Gastroesophageal sphincter (tissue), 4 donors: ENCODE measurements around the gene ERG28. TPM values are rescaled to one million over a fixed set of nuclear protein-coding genes. Genes with fewer than 3 reads are reported as not detected.

Source experiments
- ATAC-seq: fragments of 150-250 bp; one replicate; pipeline ENCODE4 v1.9.1; 2016; ENCODE audit warnings: mild to moderate bottlenecking, moderate library complexity
- H3K27ac ChIP-seq, 4 donors: fragments of 200-600 bp; sonication (generic) in 3 of 4; 1 replicate in 3 of 4; 2 replicates in 1 of 4; pipeline ENCODE4 v1.5.1; 2016 to 2019
- H3K27me3 ChIP-seq: fragments of 200-600 bp; sonication (generic); one replicate; pipeline ENCODE4 v1.5.1; 2019
- H3K36me3 ChIP-seq, 2 donors: fragments of 200-600 bp; sonication (generic); one replicate each; pipeline ENCODE4 v1.5.1; 2019; ENCODE audit warnings: control low read depth in 1 of 2
- H3K4me1 ChIP-seq, 3 donors: fragments of 200-600 bp; sonication (generic); 1 replicate in 2 of 3; 2 replicates in 1 of 3; pipeline ENCODE4 v1.5.1; 2016 to 2019; ENCODE audit warnings: control low read depth in 2 of 3
- H3K4me3 ChIP-seq, 2 donors: fragments of 200-600 bp; sonication (generic); one replicate each; pipeline ENCODE4 v1.5.1; 2019; ENCODE audit warnings: mild to moderate bottlenecking in 1 of 2, moderate library complexity in 1 of 2
- H3K9me3 ChIP-seq, 3 donors: fragments of 200-600 bp; sonication (generic); one replicate each; pipeline ENCODE4 v1.5.1; 2017 to 2019; ENCODE audit warnings: control low read depth in 2 of 3
- CTCF ChIP-seq, 4 experiments: fragments of 200-600 bp in 2 of 4; fragments of 450-650 bp in 2 of 4; sonication (generic) in 1 of 4; IDR thresholded peaks; one replicate each; pipeline ENCODE4 v1.5.1; 2017 to 2019; ENCODE audit warnings: antibody characterized with exemption in 4 of 4, mild to moderate bottlenecking in 2 of 4, moderate library complexity in 2 of 4
- EP300 ChIP-seq: sonication (generic); formaldehyde crosslinking; IDR thresholded peaks from one replicate; pipeline ENCODE4 v1.6.1; 2017; ENCODE audit warnings: antibody characterized with exemption, mild to moderate bottlenecking
- POLR2A ChIP-seq, 2 donors: fragments of 450-650 bp; IDR thresholded peaks; one replicate each; pipeline ENCODE4 v1.6.1; 2017; ENCODE audit warnings: antibody characterized with exemption in 2 of 2, mild to moderate bottlenecking in 2 of 2, moderate library complexity in 1 of 2
- POLR2AphosphoS5 ChIP-seq: sonication (generic); formaldehyde crosslinking; IDR thresholded peaks from one replicate; pipeline ENCODE4 v1.6.1; 2017; ENCODE audit warnings: antibody characterized with exemption
- WGBS, 2 donors: methylation state at CpG; one replicate each; pipeline ENCODE4 v1.1.5; 2018; ENCODE audit warnings: low coverage in 1 of 2; 5-methylcytosine and 5-hydroxymethylcytosine counted together
- total RNA-seq, 4 donors: library from RNA; depleted of rRNA; stranded (reverse); fragments of >200 nt; gene quantifications; one replicate each; pipeline ENCODE4 v1.1.0, GENCODE V29; 2016

The ERG28 gene
- total RNA-seq, 4 donors from 2014 or later: 6.2 to 13.4 (median 7.0) TPM

DNA sequence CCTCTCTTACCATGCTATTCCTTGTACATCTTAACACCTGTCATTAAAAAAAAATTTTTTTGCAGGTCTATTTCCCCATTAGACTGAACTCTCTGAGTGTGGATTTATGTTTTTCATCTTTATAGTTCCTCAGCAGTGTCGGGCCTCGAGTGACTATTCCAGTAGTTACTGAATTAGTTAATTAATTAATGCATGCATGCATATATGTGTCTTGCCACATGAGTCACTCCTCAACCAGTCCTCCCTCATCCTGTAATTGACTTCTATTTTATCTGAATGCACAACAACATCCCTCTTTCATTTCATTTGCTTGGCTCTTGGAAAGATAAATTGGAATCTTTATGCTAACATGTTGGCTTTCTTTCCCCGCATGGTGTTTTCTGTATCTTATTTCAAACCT lies 35.6 kb downstream of the ERG28 start:
- Histone ChIP-seq H3K4me3 (no peak overlapping the region), H3K27ac (no peak overlapping the region), H3K9me3 (no peaks in the 10 kb centered on the region), H3K36me3 (no peaks in the 10 kb centered on the region), H3K4me1 (no peaks in the 10 kb centered on the region), H3K27me3 (no peaks in the 10 kb centered on the region)
- 56 to 72% methylated on average over 2 to 3 of the region's 3 CpGs for WGBS, 2 donors
- no peak for ATAC-seq
- TF ChIP-seq POLR2A (IDR thresholded peaks at IDR 0.05): no peak
- no peak for TF ChIP-seq EP300
- no peak for TF ChIP-seq CTCF (IDR thresholded peaks at IDR 0.05)

GRCh38 chr14:75619548-75619947 lies 41.1 kb downstream of the ERG28 start:
- ATAC-seq: no peak
- Histone ChIP-seq H3K27ac (no peak overlapping the region), H3K4me1 (no peaks in the 10 kb centered on the region), H3K27me3 (no peaks in the 10 kb centered on the region), H3K9me3 (no peaks in the 10 kb centered on the region), H3K36me3 (no peaks in the 10 kb centered on the region), H3K4me3 (no peak overlapping the region)
- 100% methylated on average over 1 of the region's 1 CpG; no CpG with 5 or more reads in 1 of the 2 donors for WGBS, 2 donors
- TF ChIP-seq POLR2A (IDR thresholded peaks at IDR 0.05) (no peak), POLR2AphosphoS5 (no peak), CTCF (IDR thresholded peaks at IDR 0.05) (no peak), EP300 (no peak)

- Histone ChIP-seq H3K27ac (no peak overlapping the region), H3K27me3 (no peaks in the 10 kb centered on the region), H3K4me1 (peaks cover 0 to 10% (median 6%) of the 10 kb centered on the region in 3 donors), H3K4me3 (no peak overlapping the region), H3K36me3 (no peaks in the 10 kb centered on the region), H3K9me3 (no peaks in the 10 kb centered on the region)
- TF ChIP-seq POLR2AphosphoS5 (no peak), EP300 (no peak), POLR2A (IDR thresholded peaks at IDR 0.05) (no peak), CTCF (IDR thresholded peaks at IDR 0.05) (no peak)
- ATAC-seq: peak; percentile 44
- 73 to 80% methylated on average over 1 to 4 of the region's 4 CpGs for WGBS, 2 donors
These were observed 45.5 kb downstream of the ERG28 start for GRCh38 chr14:75615200-75615599.

- H3K4me3 ChIP-seq: no peak overlapping the region
- H3K36me3 ChIP-seq: no peaks in the 10 kb centered on the region
- H3K27me3 ChIP-seq: no peaks in the 10 kb centered on the region
- no peak for TF ChIP-seq POLR2AphosphoS5
- TF ChIP-seq POLR2A (IDR thresholded peaks at IDR 0.05): no peak
- TF ChIP-seq EP300: no peak
- TF ChIP-seq CTCF (IDR thresholded peaks at IDR 0.05): no peak
- H3K4me1 ChIP-seq: peaks cover 2 to 21% (median 6%) of the 10 kb centered on the region in 3 donors
- H3K9me3 ChIP-seq: no peaks in the 10 kb centered on the region
- ATAC-seq: no peak
- no peak overlapping the region for H3K27ac ChIP-seq
- 56 to 67% methylated on average over 1 to 4 of the region's 4 CpGs for WGBS, 2 donors
These were observed 46.5 kb downstream of the ERG28 start for GRCh38 chr14:75614179-75614578.

- peaks cover 0 to 4% (median 0%) of the 10 kb centered on the region in 3 donors for H3K9me3 ChIP-seq
- no peaks in the 10 kb centered on the region for H3K36me3 ChIP-seq
- no peak overlapping the region for H3K4me3 ChIP-seq
- H3K27ac ChIP-seq: no peak overlapping the region
- WGBS, 2 donors: 69 to 100% methylated on average over 1 to 3 of the region's 4 CpGs
- no peak for ATAC-seq
- no peaks in the 10 kb centered on the region for H3K27me3 ChIP-seq
- peaks cover 2 to 25% (median 6%) of the 10 kb centered on the region in 3 donors for H3K4me1 ChIP-seq
- TF ChIP-seq POLR2A (IDR thresholded peaks at IDR 0.05) (no peak), EP300 (no peak), CTCF (IDR thresholded peaks at IDR 0.05) (no peak), POLR2AphosphoS5 (no peak)
These were observed 48.5 kb downstream of the ERG28 start for GRCh38 chr14:75612157-75612556.
